ENCODE results near the gene SAPCD1. TPM values are rescaled to one million over a fixed set of nuclear protein-coding genes. Genes with fewer than 3 reads are reported as not detected.
"Not testable (repeated sequence)": the region's sequence is repeated elsewhere in the genome, so short reads cannot be mapped to it uniquely, and the experiment has no call there.

The SAPCD1 gene
- total RNA-seq, 1 donor from 2014 or later = 0.57 TPM

GRCh38 chr6:31784098-31784925 is 21.9 kb downstream of the SAPCD1 start:
- peak; percentile 42 for DNase-seq (ENCODE audit: missing footprints)
- intact Hi-C loops (cut with DNase I) = no loop called here
- no peak for ATAC-seq

GRCh38 chr6:31785475-31785874 is 23.0 kb downstream of the SAPCD1 start:
- ATAC-seq (no peak), DNase-seq (ENCODE audit: missing footprints) (no peak)
- intact Hi-C loops (cut with DNase I) = no loop called here

- intact Hi-C loops (cut with DNase I) = loop anchor here (5.0 kb wide), 1 partner anchor 59 kb away; no protein-coding TSS in a partner anchor
- ATAC-seq (no peak), DNase-seq (ENCODE audit: missing footprints) (peak; percentile 68)
These were observed 29.1 kb downstream of the SAPCD1 start for GRCh38 chr6:31791324-31792089.

- DNase-seq (ENCODE audit: missing footprints) (no peak), ATAC-seq (no peak)
- intact Hi-C loops (cut with DNase I) = loop anchor here (5.0 kb wide), 1 partner anchor 60 kb away; no protein-coding TSS in a partner anchor
These were observed 29.6 kb downstream of the SAPCD1 start for GRCh38 chr6:31792090-31792374.

- no peak for DNase-seq (ENCODE audit: missing footprints)
- intact Hi-C loops (cut with DNase I) = loop anchor here (5.0 kb wide), 1 partner anchor 60 kb away; no protein-coding TSS in a partner anchor
- no peak for ATAC-seq
These were observed 30.3 kb downstream of the SAPCD1 start for GRCh38 chr6:31792761-31793171.

- not testable (repeated sequence) for DNase-seq (ENCODE audit: missing footprints)
These were observed 31.4 kb downstream of the SAPCD1 start for GRCh38 chr6:31793927-31794245.

GRCh38 chr6:31794294-31794865 is 31.9 kb downstream of the SAPCD1 start:
- no peak for ATAC-seq
- intact Hi-C loops (cut with DNase I) = loop anchor here (2.0 to 5.0 kb wide), 2 partner anchors 32 to 62 kb away; partner anchors contain the start of gene HSPA1B
- DNase-seq (ENCODE audit: missing footprints) = no peak

More at GRCh38 chr6:31793927-31794245, 31.4 kb downstream of the SAPCD1 start:
- intact Hi-C loops (cut with DNase I) = loop anchor here (2.0 to 5.0 kb wide), 2 partner anchors 33 to 62 kb away; partner anchors contain the start of gene HSPA1B
- not testable (repeated sequence) for ATAC-seq

GRCh38 chr6:31794866-31795615 is 32.6 kb downstream of the SAPCD1 start:
- peak; percentile 53 for DNase-seq (ENCODE audit: missing footprints)
- intact Hi-C loops (cut with DNase I) = loop anchor here (2.0 to 5.0 kb wide), 2 partner anchors 32 to 63 kb away; partner anchors contain the start of gene HSPA1B
- peak; percentile 11 for ATAC-seq

- ATAC-seq (peak; percentile 96), DNase-seq (ENCODE audit: missing footprints) (peak; percentile 97)
- intact Hi-C loops (cut with DNase I) = loop anchor here (2.0 kb wide), 1 partner anchor 31 kb away; the partner anchor contains the start of gene HSPA1B
These were observed 33.3 kb downstream of the SAPCD1 start, which contains the start of gene VARS1 for GRCh38 chr6:31795616-31796298. Gene VARS1 (minus strand): TSS chr6:31795752. CDS start chr6:31795217, 535 bp downstream.

- ATAC-seq = no peak
- no peak for DNase-seq (ENCODE audit: missing footprints)
- intact Hi-C loops (cut with DNase I) = no loop called here
These were observed 34.5 kb downstream of the SAPCD1 start for GRCh38 chr6:31796993-31797385.

- intact Hi-C loops (cut with DNase I) = no loop called here
- ATAC-seq (no peak), DNase-seq (ENCODE audit: missing footprints) (no peak)
These were observed 35.1 kb downstream of the SAPCD1 start for GRCh38 chr6:31797588-31797987.

GRCh38 chr6:31799781-31800180 is 37.3 kb downstream of the SAPCD1 start:
- peak; percentile 27 for DNase-seq (ENCODE audit: missing footprints)
- intact Hi-C loops (cut with DNase I) = no loop called here
- no peak for ATAC-seq

- intact Hi-C loops (cut with DNase I); ATAC-seq; DNase-seq (ENCODE audit: missing footprints): not testable (repeated sequence)
These were observed 38.8 kb downstream of the SAPCD1 start for GRCh38 chr6:31801031-31801927.

- DNase-seq (ENCODE audit: missing footprints) (no peak), ATAC-seq (no peak)
- intact Hi-C loops (cut with DNase I) = no loop called here
These were observed 43.5 kb downstream of the SAPCD1 start for GRCh38 chr6:31805939-31806469.

GRCh38 chr6:31806470-31807272 is 44.2 kb downstream of the SAPCD1 start, which contains the start of gene LSM2:
Gene LSM2 (minus strand): TSS chr6:31806966. CDS start chr6:31806757, 209 bp downstream.
- intact Hi-C loops (cut with DNase I) = no loop called here
- peak; percentile 99 for ATAC-seq
- peak; percentile 99 for DNase-seq (ENCODE audit: missing footprints)

- DNase-seq (ENCODE audit: missing footprints); intact Hi-C loops (cut with DNase I); ATAC-seq: not testable (repeated sequence)
These were observed 46.1 kb downstream of the SAPCD1 start for GRCh38 chr6:31808599-31808998.
